SK-N-SH (cell line): ENCODE data around the gene GRIP1. TPM values are rescaled to one million over a fixed set of nuclear protein-coding genes. Genes with fewer than 3 reads are reported as not detected.

Experiments
- CTCF ChIA-PET: fragments of 300-600, 350-600 bp; formaldehyde crosslinking; extraction: SDS; loops from one replicate; lab custom pipeline; 2021; lab: Yijun Ruan, JAX
- POLR2A ChIA-PET: fragments of 350-600 bp; sonication (Branson Sonifier 250); formaldehyde crosslinking; extraction: SDS; loops from one replicate; lab custom pipeline; 2020; ENCODE audit warnings: antibody characterized with exemption, inconsistent platforms; lab: Yijun Ruan, JAX
- DNase-seq: peaks from one replicate; pipeline ENCODE4 v3.0.0; 2012
- H2AFZ ChIP-seq: fragments of 200-600 bp; sonication (generic); 2 replicates; pipeline ENCODE4 v1.8.1; 2016; ENCODE audit warnings: antibody characterized with exemption, mild to moderate bottlenecking, low read depth
- H3F3A ChIP-seq: fragments of 200-600 bp; sonication (generic); replicated peaks from 2 replicates; pipeline ENCODE3; 2016; ENCODE audit warnings: antibody characterized with exemption, mild to moderate bottlenecking; ENCODE audit not compliant: insufficient read depth
- H3K27ac ChIP-seq, 2 experiments: fragments of 200-500 bp in 1 of 2; fragments of 200-600 bp in 1 of 2; sonication (Bioruptor generic) in 1 of 2; sonication (generic), shearing (Covaris generic) in 1 of 2; 2 replicates each; pipeline versions ENCODE4 v1.5.1 to v1.6.1; 2014 to 2016; ENCODE audit warnings: low read depth in 2 of 2, inconsistent platforms in 1 of 2, low read length in 1 of 2, mild to moderate bottlenecking in 1 of 2, mixed read lengths in 1 of 2
- H3K27me3 ChIP-seq: fragments of 200-600 bp; sonication (generic), shearing (Covaris generic); 2 replicates; pipeline ENCODE4 v1.6.1; 2016; ENCODE audit warnings: mixed run types; ENCODE audit not compliant: insufficient read depth
- H3K36me3 ChIP-seq, 2 experiments: fragments of 200-500 bp in 1 of 2; fragments of 200-600 bp in 1 of 2; sonication (Bioruptor generic) in 1 of 2; sonication (generic) in 1 of 2; replicated peaks in 1 of 2; 2 replicates each; pipeline versions ENCODE3 to v1.5.1; 2014 to 2016; ENCODE audit warnings: low read length in 1 of 2, mild to moderate bottlenecking in 1 of 2; ENCODE audit not compliant: insufficient read depth in 2 of 2, control insufficient read depth in 1 of 2
- H3K4me1 ChIP-seq, 2 experiments: fragments of 200-500 bp in 1 of 2; fragments of 200-600 bp in 1 of 2; sonication (Bioruptor generic) in 1 of 2; sonication (generic), shearing (Covaris generic) in 1 of 2; 2 replicates each; pipeline versions ENCODE4 v1.5.1 to v1.6.1; 2014 to 2016; ENCODE audit warnings: low read depth in 1 of 2, low read length in 1 of 2, mixed run types in 1 of 2; ENCODE audit not compliant: insufficient read depth in 2 of 2, control insufficient read depth in 1 of 2
- H3K4me2 ChIP-seq: fragments of 200-600 bp; sonication (generic), shearing (Covaris generic); 2 replicates; pipeline ENCODE4 v1.6.1; 2017; ENCODE audit warnings: mixed run types
- H3K4me3 ChIP-seq, 2 experiments: fragments of 200-500 bp in 1 of 2; fragments of 200-600 bp in 1 of 2; sonication (Bioruptor generic) in 1 of 2; sonication (generic), shearing (Covaris generic) in 1 of 2; 2 replicates each; pipeline versions ENCODE4 v1.5.1 to v1.8.1; 2014 to 2016; ENCODE audit warnings: low read depth in 2 of 2, inconsistent platforms in 1 of 2, low read length in 1 of 2, mild to moderate bottlenecking in 1 of 2, mixed read lengths in 1 of 2, moderate library complexity in 1 of 2
- H3K79me2 ChIP-seq: fragments of 200-600 bp; sonication (generic); 2 replicates; pipeline ENCODE4 v1.8.1; 2017; ENCODE audit warnings: mild to moderate bottlenecking; ENCODE audit not compliant: insufficient read depth
- H3K9ac ChIP-seq: fragments of 200-600 bp; sonication (generic); 2 replicates; pipeline ENCODE4 v1.6.1; 2017; ENCODE audit warnings: mixed run types
- H3K9me2 ChIP-seq: fragments of 200-600 bp; sonication (generic); 2 replicates; pipeline ENCODE4 v1.6.1; 2017; ENCODE audit warnings: mixed run types
- H3K9me3 ChIP-seq: fragments of 200-600 bp; sonication (generic); 2 replicates; pipeline ENCODE4 v1.6.1; 2017; ENCODE audit warnings: mixed run types, mild to moderate bottlenecking, moderate library complexity
- H4K20me1 ChIP-seq: fragments of 200-600 bp; sonication (generic); 2 replicates; pipeline ENCODE4 v1.6.1; 2017; ENCODE audit warnings: mild to moderate bottlenecking, mixed run types; ENCODE audit not compliant: insufficient read depth
- ELF1 ChIP-seq: IDR thresholded peaks from 2 replicates; pipeline ENCODE4 v1.4.0; 2012
- EP300 ChIP-seq, 2 experiments: IDR thresholded peaks; 2 replicates each; pipeline versions ENCODE4 v1.4.0 to v1.6.1; 2012; ENCODE audit warnings: borderline replicate concordance in 1 of 2, low read depth in 1 of 2, low read length in 1 of 2
- FOXM1 ChIP-seq: IDR thresholded peaks from 2 replicates; pipeline ENCODE4 v1.4.0; 2012; ENCODE audit warnings: low read depth, mild to moderate bottlenecking
- GABPA ChIP-seq: IDR thresholded peaks from 2 replicates; pipeline ENCODE4 v1.4.0; 2012; ENCODE audit warnings: low read depth, mild to moderate bottlenecking
- JUND ChIP-seq: IDR thresholded peaks from 2 replicates; pipeline ENCODE4 v1.4.0; 2012
- MXI1 ChIP-seq: IDR thresholded peaks from 2 replicates; pipeline ENCODE4 v1.6.1; 2012; ENCODE audit warnings: mild to moderate bottlenecking, low read depth, low read length, improper control_type of control experiment
- RAD21 ChIP-seq: IDR thresholded peaks from 2 replicates; pipeline ENCODE4 v1.6.1; 2012; ENCODE audit warnings: mild to moderate bottlenecking, low read length
- REST ChIP-seq: IDR thresholded peaks from 2 replicates; pipeline ENCODE4 v1.6.1; 2012; ENCODE audit warnings: mild to moderate bottlenecking, low read depth, low read length, moderate library complexity
- TCF12 ChIP-seq: IDR thresholded peaks from 2 replicates; pipeline ENCODE4 v1.4.0; 2012
- TEAD4 ChIP-seq: IDR thresholded peaks from 2 replicates; pipeline ENCODE4 v1.4.0; 2012; ENCODE audit warnings: mild to moderate bottlenecking, borderline replicate concordance; ENCODE audit not compliant: insufficient read depth
- USF2 ChIP-seq: fragments of 150-350 bp; IDR thresholded peaks from 2 replicates; pipeline ENCODE4 v1.6.1; 2017; ENCODE audit warnings: antibody characterized with exemption, low read length, low read depth, borderline replicate concordance
- WGBS: methylation state at CpG from one replicate; pipeline ENCODE4 v1.1.6; 2017; ENCODE audit warnings: low lambda C conversion rate; 5-methylcytosine and 5-hydroxymethylcytosine counted together
- polyA plus RNA-seq, 3 experiments: library from polyadenylated mRNA; depleted of rRNA; stranded (reverse); fragments of >200 nt; gene quantifications; 2 replicates each; pipeline ENCODE4 v1.2.3, GENCODE V29; 2012
- TF ChIP-seq, protein P1 (sequence below): IDR thresholded peaks from 2 replicates; pipeline ENCODE4 v1.4.0; 2012; ENCODE audit warnings: low read depth, borderline replicate concordance

Gene GRIP1
- polyA plus RNA-seq, 1 of the 3 experiments (the other 2 are of a cell fraction): 0.07 TPM

DNA sequence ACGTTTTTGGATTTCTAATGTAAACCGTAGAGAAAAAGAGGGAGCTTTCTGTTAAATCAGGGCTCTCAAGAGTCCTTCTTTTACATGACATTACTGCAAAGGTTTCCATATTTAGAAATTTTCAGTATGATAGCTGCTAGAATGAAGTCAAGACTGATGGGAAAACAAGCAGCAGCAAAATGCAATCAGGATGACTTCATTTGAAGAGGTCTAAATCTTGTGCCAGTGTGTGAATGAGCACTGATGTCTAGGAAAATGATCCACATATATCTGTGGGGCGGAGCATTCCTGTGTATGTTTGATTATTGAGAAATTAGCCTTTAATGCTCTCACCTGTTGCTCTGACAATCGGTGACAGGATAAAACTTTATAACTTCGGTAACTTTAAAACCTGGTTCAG is 73.6 kb downstream of the GRIP1 start:
- Histone ChIP-seq H2AFZ (no peak overlapping the region), H3K4me3 (no peak overlapping the region), H3K27me3 (no peaks in the 10 kb centered on the region), H4K20me1 (no peaks in the 10 kb centered on the region), H3K4me1 (peaks cover 0 to 2% of the 10 kb centered on the region in 2 experiments; a peak in 1 of 4 replicates), H3K9me3 (no peaks in the 10 kb centered on the region), H3F3A (no peaks in the 10 kb centered on the region), H3K36me3 (no peaks in the 10 kb centered on the region), H3K9ac (no peak overlapping the region), H3K79me2 (no peaks in the 10 kb centered on the region), H3K9me2 (no peaks in the 10 kb centered on the region), H3K27ac (no peak overlapping the region), H3K4me2 (no peak overlapping the region)
- ChIA-PET CTCF (no interaction called here), POLR2A (no interaction called here)
- 25% methylated on average over 5 of the region's 5 CpGs for WGBS
- TF ChIP-seq, protein P1, sequence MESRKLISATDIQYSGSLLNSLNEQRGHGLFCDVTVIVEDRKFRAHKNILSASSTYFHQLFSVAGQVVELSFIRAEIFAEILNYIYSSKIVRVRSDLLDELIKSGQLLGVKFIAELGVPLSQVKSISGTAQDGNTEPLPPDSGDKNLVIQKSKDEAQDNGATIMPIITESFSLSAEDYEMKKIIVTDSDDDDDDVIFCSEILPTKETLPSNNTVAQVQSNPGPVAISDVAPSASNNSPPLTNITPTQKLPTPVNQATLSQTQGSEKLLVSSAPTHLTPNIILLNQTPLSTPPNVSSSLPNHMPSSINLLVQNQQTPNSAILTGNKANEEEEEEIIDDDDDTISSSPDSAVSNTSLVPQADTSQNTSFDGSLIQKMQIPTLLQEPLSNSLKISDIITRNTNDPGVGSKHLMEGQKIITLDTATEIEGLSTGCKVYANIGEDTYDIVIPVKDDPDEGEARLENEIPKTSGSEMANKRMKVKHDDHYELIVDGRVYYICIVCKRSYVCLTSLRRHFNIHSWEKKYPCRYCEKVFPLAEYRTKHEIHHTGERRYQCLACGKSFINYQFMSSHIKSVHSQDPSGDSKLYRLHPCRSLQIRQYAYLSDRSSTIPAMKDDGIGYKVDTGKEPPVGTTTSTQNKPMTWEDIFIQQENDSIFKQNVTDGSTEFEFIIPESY: no peak
- no peak for TF ChIP-seq EP300 (IDR thresholded peaks at IDR 0.05; ENCODE audit: borderline replicate concordance in 1 of 2, low read depth in 1 of 2, low read length in 1 of 2)
- no peak for TF ChIP-seq TCF12
- no peak for TF ChIP-seq GABPA
- TF ChIP-seq ELF1: no peak
- TF ChIP-seq MXI1: no peak
- no peak for TF ChIP-seq FOXM1
- TF ChIP-seq REST: no peak
- no peak for TF ChIP-seq JUND
- TF ChIP-seq RAD21: no peak
- no peak for TF ChIP-seq TEAD4
- TF ChIP-seq USF2: no peak
- DNase-seq: no peak
